Measurements from ENCODE around the gene TENM4. TPM values are rescaled to one million over a fixed set of nuclear protein-coding genes. Genes with fewer than 3 reads are reported as not detected.

The TENM4 gene
- total RNA-seq, 1 donor from 2014 or later = 11.9 TPM

DNA sequence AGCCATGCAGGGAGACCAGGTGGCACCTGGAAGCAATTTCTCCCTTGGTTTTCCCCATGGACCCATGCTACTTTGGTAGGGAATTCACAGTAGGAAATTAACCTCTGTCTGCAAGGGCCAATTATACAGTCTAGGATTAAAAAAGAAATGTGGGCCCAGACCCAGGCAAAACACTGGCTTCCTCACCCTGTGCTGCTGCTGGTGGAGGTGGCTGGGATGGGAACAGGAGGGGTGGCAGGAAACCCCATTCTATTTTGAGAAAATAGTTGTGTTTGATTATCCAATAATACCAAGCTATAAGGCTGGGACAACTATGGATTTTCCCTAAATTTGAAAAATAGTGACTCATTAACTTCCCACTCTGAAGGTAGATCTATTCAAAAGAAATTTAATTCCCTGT is 449.1 kb downstream of the TENM4 start:
- Histone ChIP-seq H3K36me3 (no peaks in the 10 kb centered on the region), H3K27ac (no peak overlapping the region), H3K4me3 (no peak overlapping the region), H3K27me3 (no peaks in the 10 kb centered on the region), H3K9me3 (peaks cover 0 to 5% of the 10 kb centered on the region in 2 donors), H3K4me1 (peaks cover 0 to 3% of the 10 kb centered on the region in 2 donors)
- intact Hi-C loops (cut with DNase I) = no loop called here
- TF ChIP-seq, protein P1, sequence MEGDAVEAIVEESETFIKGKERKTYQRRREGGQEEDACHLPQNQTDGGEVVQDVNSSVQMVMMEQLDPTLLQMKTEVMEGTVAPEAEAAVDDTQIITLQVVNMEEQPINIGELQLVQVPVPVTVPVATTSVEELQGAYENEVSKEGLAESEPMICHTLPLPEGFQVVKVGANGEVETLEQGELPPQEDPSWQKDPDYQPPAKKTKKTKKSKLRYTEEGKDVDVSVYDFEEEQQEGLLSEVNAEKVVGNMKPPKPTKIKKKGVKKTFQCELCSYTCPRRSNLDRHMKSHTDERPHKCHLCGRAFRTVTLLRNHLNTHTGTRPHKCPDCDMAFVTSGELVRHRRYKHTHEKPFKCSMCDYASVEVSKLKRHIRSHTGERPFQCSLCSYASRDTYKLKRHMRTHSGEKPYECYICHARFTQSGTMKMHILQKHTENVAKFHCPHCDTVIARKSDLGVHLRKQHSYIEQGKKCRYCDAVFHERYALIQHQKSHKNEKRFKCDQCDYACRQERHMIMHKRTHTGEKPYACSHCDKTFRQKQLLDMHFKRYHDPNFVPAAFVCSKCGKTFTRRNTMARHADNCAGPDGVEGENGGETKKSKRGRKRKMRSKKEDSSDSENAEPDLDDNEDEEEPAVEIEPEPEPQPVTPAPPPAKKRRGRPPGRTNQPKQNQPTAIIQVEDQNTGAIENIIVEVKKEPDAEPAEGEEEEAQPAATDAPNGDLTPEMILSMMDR (IDR thresholded peaks at IDR 0.05) = no peak
- no peak for DNase-seq (ENCODE audit: low spot score in 2 of 2)

DNA sequence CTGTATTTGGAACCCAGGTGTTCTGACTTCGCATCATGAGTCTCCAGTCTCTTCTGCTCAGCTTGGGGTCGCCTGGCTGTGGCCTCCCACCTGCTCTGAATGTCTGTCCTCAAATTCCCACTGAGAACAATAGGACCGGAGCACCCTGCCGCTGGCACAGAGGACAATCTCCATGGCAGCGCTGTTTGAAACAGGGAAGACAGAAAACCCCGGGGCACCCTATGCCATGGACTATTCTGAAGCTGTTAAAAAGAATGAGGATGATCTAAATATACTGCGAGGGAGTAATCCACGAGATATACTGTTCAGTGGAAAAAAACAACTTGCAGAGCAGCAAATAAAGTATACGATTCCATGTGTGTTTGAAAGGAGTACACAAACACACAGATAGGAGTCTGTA is 450.6 kb downstream of the TENM4 start:
- intact Hi-C loops (cut with DNase I) = no loop called here
- Histone ChIP-seq H3K4me1 (peaks cover 0 to 3% of the 10 kb centered on the region in 2 donors), H3K36me3 (no peaks in the 10 kb centered on the region), H3K4me3 (no peak overlapping the region), H3K9me3 (peaks cover 0 to 5% of the 10 kb centered on the region in 2 donors), H3K27ac (no peak overlapping the region), H3K27me3 (no peaks in the 10 kb centered on the region)
- no peak for DNase-seq (ENCODE audit: low spot score in 2 of 2)
- TF ChIP-seq, protein P1 (IDR thresholded peaks at IDR 0.05) = no peak

- intact Hi-C loops (cut with DNase I) = no loop called here
- peaks cover 0 to 5% of the 10 kb centered on the region in 2 donors for H3K9me3 ChIP-seq
- no peak for DNase-seq (ENCODE audit: low spot score in 2 of 2)
- H3K4me3 ChIP-seq = no peak overlapping the region
- no peaks in the 10 kb centered on the region for H3K27me3 ChIP-seq
- no peaks in the 10 kb centered on the region for H3K36me3 ChIP-seq
- H3K4me1 ChIP-seq = peaks cover 0 to 3% of the 10 kb centered on the region in 2 donors
- TF ChIP-seq, protein P1 (IDR thresholded peaks at IDR 0.05) = no peak
- H3K27ac ChIP-seq = no peak overlapping the region
Observed at GRCh38 chr11:78987748-78988147, 453.1 kb downstream of the TENM4 start.

DNA sequence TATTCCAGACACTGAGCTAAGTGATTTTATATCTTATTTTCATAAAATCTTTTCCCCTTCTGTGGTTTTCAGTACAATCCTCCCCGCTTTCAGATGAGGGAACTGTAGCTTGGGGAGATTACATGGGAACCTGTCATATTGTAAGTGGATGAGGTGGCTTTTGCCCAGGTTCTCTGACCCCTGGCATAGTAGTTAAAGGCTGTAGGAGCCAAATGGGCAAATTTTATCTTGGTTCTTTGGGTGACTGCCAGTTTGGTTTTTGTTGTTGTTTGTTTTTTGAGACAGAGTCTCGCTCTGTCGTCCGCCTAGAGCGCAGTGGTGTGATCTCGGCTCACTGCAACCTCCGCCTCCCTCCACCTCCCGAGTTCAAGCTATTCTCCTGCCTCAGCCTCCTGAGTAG is 454.5 kb downstream of the TENM4 start:
- peaks cover 0 to 5% of the 10 kb centered on the region in 2 donors for H3K9me3 ChIP-seq
- no peaks in the 10 kb centered on the region for H3K36me3 ChIP-seq
- H3K4me1 ChIP-seq = no peaks in the 10 kb centered on the region
- TF ChIP-seq, protein P1 (IDR thresholded peaks at IDR 0.05) = no peak
- no peak for DNase-seq (ENCODE audit: low spot score in 2 of 2)
- H3K27ac ChIP-seq = no peak overlapping the region
- H3K27me3 ChIP-seq = no peaks in the 10 kb centered on the region
- intact Hi-C loops (cut with DNase I) = no loop called here
- no peak overlapping the region for H3K4me3 ChIP-seq

DNA sequence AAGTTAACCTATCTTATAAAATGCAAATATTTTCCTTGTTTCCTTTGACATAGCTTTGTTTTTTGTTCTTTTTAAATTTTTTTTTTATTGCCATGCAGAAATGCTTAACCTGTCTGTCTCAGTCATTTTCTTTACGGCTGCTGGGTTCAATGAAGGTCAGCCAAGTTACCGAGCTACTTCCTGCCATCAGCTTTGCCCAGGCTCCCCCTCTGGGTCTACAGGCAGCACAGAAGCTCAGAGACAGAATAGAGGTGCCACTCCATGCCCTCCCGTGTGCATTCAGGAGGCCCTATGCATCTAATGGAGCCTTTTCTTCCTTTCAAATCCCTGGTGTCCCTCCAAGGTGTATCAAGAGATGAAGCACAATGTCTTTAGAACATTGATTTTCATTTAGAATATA is 455.2 kb downstream of the TENM4 start:
- TF ChIP-seq, protein P1 (IDR thresholded peaks at IDR 0.05) = no peak
- intact Hi-C loops (cut with DNase I) = no loop called here

DNA sequence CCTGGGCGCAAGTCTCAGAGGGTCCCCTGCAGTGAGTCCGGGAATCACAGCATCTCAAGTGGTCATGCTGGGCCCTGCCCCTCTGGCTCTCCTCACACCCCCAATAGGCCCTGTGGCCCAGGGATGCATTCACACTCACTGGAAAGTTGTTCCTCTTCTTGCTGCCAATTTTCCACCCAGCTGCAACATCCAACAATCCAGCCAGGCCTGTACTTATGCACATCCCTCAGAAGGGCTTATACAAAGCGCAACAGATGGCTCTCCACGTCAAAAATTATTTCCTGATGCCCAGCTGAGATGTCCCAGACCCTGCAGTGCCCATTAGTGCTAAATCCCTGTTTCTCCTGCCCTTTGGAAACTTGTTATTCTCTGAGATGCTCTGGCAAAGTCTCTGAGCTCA is 458.4 kb downstream of the TENM4 start:
- TF ChIP-seq, protein P1 (IDR thresholded peaks at IDR 0.05) = no peak

More for the DNA sequence above, 455.2 kb downstream of the TENM4 start:
- DNase-seq (ENCODE audit: low spot score in 2 of 2) = no peak
- peaks cover 0 to 5% of the 10 kb centered on the region in 2 donors for H3K9me3 ChIP-seq
- no peaks in the 10 kb centered on the region for H3K4me1 ChIP-seq
- no peak overlapping the region for H3K27ac ChIP-seq
- H3K27me3 ChIP-seq = no peaks in the 10 kb centered on the region
- no peak overlapping the region for H3K4me3 ChIP-seq
- no peaks in the 10 kb centered on the region for H3K36me3 ChIP-seq

More for the DNA sequence above, 458.4 kb downstream of the TENM4 start:
- H3K9me3 ChIP-seq = no peaks in the 10 kb centered on the region
- no peaks in the 10 kb centered on the region for H3K36me3 ChIP-seq
- no peak overlapping the region for H3K4me3 ChIP-seq
- intact Hi-C loops (cut with DNase I) = no loop called here
- no peak for DNase-seq (ENCODE audit: low spot score in 2 of 2)
- no peak overlapping the region for H3K27ac ChIP-seq
- no peaks in the 10 kb centered on the region for H3K27me3 ChIP-seq
- no peaks in the 10 kb centered on the region for H3K4me1 ChIP-seq
